ENCODE measurements around the gene HIGD1C. TPM values are rescaled to one million over a fixed set of nuclear protein-coding genes. Genes with fewer than 3 reads are reported as not detected.

Gene HIGD1C
- total and polyA plus RNA-seq, 4 donors = not detected

DNA sequence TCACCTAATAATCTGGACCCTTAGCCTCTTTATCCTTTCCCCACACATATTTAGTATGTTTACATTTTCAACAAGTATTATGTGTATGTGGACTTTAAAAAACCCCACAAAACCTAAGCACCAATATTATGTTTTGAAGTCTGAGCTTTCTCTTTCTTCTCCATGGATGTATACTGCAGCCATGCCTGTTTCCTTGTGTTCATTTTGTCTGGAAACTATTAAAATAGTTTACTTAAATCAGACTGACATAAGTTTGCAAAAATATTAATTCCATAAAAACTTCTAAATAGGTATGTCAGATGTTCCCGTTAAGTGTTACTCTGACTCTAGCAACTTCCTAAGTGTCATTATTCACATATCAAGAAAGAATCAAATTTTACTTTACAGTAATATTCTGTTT lies 2.9 kb downstream of the HIGD1C start (continued):
- TF ChIP-seq, protein P1, sequence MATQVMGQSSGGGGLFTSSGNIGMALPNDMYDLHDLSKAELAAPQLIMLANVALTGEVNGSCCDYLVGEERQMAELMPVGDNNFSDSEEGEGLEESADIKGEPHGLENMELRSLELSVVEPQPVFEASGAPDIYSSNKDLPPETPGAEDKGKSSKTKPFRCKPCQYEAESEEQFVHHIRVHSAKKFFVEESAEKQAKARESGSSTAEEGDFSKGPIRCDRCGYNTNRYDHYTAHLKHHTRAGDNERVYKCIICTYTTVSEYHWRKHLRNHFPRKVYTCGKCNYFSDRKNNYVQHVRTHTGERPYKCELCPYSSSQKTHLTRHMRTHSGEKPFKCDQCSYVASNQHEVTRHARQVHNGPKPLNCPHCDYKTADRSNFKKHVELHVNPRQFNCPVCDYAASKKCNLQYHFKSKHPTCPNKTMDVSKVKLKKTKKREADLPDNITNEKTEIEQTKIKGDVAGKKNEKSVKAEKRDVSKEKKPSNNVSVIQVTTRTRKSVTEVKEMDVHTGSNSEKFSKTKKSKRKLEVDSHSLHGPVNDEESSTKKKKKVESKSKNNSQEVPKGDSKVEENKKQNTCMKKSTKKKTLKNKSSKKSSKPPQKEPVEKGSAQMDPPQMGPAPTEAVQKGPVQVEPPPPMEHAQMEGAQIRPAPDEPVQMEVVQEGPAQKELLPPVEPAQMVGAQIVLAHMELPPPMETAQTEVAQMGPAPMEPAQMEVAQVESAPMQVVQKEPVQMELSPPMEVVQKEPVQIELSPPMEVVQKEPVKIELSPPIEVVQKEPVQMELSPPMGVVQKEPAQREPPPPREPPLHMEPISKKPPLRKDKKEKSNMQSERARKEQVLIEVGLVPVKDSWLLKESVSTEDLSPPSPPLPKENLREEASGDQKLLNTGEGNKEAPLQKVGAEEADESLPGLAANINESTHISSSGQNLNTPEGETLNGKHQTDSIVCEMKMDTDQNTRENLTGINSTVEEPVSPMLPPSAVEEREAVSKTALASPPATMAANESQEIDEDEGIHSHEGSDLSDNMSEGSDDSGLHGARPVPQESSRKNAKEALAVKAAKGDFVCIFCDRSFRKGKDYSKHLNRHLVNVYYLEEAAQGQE (IDR thresholded peaks at IDR 0.05) = no peak

DNA sequence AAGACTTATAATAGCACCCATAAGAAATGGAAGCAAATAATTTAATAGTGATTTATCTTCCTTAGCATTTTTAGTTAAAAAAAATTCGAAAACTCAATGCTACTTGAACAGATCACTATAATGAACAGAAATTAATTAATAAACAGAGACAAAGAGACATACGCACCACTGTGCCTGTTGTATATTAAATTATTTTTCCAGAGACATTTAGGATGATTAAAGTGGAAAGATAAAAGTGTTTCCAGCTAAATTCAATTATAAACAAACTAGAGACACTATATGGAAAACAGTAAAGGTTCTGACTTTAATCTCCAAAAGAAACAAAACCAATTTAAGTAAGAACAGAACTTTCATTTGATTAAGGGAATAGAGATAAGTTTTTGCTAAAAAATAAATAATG lies 3.4 kb downstream of the HIGD1C start:
- Histone ChIP-seq H3K27me3 (ENCODE audit: control insufficient read depth in 4 of 4, insufficient read depth in 4 of 4, low read length in 3 of 4) (no peaks in the 10 kb centered on the region), H3K36me3 (ENCODE audit: control insufficient read depth in 4 of 4, insufficient read depth in 3 of 4, low read depth in 1 of 4, low read length in 3 of 4) (no peaks in the 10 kb centered on the region), H3K27ac (ENCODE audit: low read depth in 1 of 2, low read length in 2 of 2) (no peak overlapping the region), H3K9ac (ENCODE audit: low read depth in 1 of 2, low read length in 2 of 2) (no peak overlapping the region), H3K4me3 (ENCODE audit: low read depth in 1 of 3, low read length in 3 of 3) (no peak overlapping the region), H3K9me3 (ENCODE audit: control insufficient read depth in 4 of 4, low read length in 3 of 4) (no peaks in the 10 kb centered on the region), H3K4me1 (ENCODE audit: control insufficient read depth in 4 of 4, insufficient read depth in 4 of 4, low read length in 3 of 4) (no peaks in the 10 kb centered on the region)
- DNase-seq (ENCODE audit: low spot score) = no peak
- TF ChIP-seq JUND (IDR thresholded peaks at IDR 0.05) (no peak), NR2F2 (IDR thresholded peaks at IDR 0.05) (no peak)
- WGBS = 52% methylated on average over 2 of the region's 2 CpGs

DNA sequence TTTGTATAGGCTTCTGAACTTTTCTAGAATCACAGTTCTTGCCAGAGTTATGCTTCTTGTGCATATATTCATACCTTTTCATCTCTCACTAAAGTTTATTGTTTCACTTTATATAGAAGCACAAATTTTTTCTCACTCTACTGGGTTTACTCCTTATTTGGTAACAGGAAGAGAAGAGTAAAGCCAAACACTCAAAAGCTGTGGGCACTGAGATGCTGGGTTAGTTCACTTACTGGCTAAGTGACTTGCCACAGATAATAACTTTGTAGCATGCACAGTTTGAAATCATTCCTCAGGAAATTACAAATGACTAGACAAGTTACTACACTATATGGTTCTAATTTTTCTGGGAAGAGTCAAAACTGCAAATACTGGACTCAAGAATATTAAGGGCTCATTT lies 7.8 kb downstream of the HIGD1C start:
- Histone ChIP-seq H3K9ac (ENCODE audit: low read depth in 1 of 2, low read length in 2 of 2) (no peak overlapping the region), H3K4me3 (ENCODE audit: low read depth in 1 of 3, low read length in 3 of 3) (no peak overlapping the region), H3K4me1 (ENCODE audit: control insufficient read depth in 4 of 4, insufficient read depth in 4 of 4, low read length in 3 of 4) (no peaks in the 10 kb centered on the region), H3K27ac (ENCODE audit: low read depth in 1 of 2, low read length in 2 of 2) (no peak overlapping the region), H3K36me3 (ENCODE audit: control insufficient read depth in 4 of 4, insufficient read depth in 3 of 4, low read depth in 1 of 4, low read length in 3 of 4) (no peaks in the 10 kb centered on the region), H3K27me3 (ENCODE audit: control insufficient read depth in 4 of 4, insufficient read depth in 4 of 4, low read length in 3 of 4) (no peaks in the 10 kb centered on the region), H3K9me3 (ENCODE audit: control insufficient read depth in 4 of 4, low read length in 3 of 4) (no peaks in the 10 kb centered on the region)
- no peak for TF ChIP-seq EGR1 (IDR thresholded peaks at IDR 0.05; ENCODE audit: low read depth in 2 of 2)
- TF ChIP-seq SP1 (IDR thresholded peaks at IDR 0.05) = no peak
- no peak for TF ChIP-seq FOXA1 (IDR thresholded peaks at IDR 0.05)
- no peak for TF ChIP-seq RXRA (IDR thresholded peaks at IDR 0.05)
- no peak for TF ChIP-seq FOXA2 (IDR thresholded peaks at IDR 0.05)
- TF ChIP-seq HNF4G (IDR thresholded peaks at IDR 0.05) = no peak
- TF ChIP-seq RAD21 (IDR thresholded peaks at IDR 0.05) = no peak
- no peak for DNase-seq (ENCODE audit: low spot score)

DNA sequence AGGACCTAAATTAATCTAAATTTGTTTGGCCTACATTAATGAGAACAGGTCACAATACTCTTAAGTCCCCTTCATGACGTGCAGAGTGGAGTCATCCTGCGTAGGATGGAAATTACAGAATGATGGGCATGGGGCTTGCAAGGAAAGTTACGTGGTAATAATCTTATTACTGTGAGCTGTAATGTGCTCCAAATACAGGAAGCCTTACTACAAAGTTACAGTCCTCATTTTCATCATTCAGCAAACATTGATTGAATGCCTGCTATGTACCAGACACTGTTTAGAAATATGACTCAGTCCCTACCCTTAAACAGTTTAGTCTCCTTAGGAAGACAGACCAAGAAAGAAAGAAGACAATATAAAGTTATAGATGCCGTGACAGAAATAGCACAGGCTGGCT lies 9.4 kb downstream of the HIGD1C start:
- TF ChIP-seq, protein P1 (IDR thresholded peaks at IDR 0.05) = no peak
- TF ChIP-seq HNF4A (conservative IDR thresholded peaks at IDR 0.05) (no peak), GABPA (IDR thresholded peaks at IDR 0.05 in 1 of 2, conservative IDR thresholded peaks at IDR 0.05 in 1 of 2) (no peak)
- H3K27ac ChIP-seq (ENCODE audit: low read depth in 1 of 2, low read length in 2 of 2) = no peak overlapping the region
- no peaks in the 10 kb centered on the region for H3K9me3 ChIP-seq (ENCODE audit: control insufficient read depth in 4 of 4, low read length in 3 of 4)
- no peaks in the 10 kb centered on the region for H3K36me3 ChIP-seq (ENCODE audit: control insufficient read depth in 4 of 4, insufficient read depth in 3 of 4, low read depth in 1 of 4, low read length in 3 of 4)
- 97% methylated on average over 4 of the region's 4 CpGs for WGBS
- no peaks in the 10 kb centered on the region for H3K4me1 ChIP-seq (ENCODE audit: control insufficient read depth in 4 of 4, insufficient read depth in 4 of 4, low read length in 3 of 4)
- no peaks in the 10 kb centered on the region for H3K27me3 ChIP-seq (ENCODE audit: control insufficient read depth in 4 of 4, insufficient read depth in 4 of 4, low read length in 3 of 4)
- H3K9ac ChIP-seq (ENCODE audit: low read depth in 1 of 2, low read length in 2 of 2) = no peak overlapping the region
- no peak for DNase-seq (ENCODE audit: low spot score)
- no peak overlapping the region for H3K4me3 ChIP-seq (ENCODE audit: low read depth in 1 of 3, low read length in 3 of 3)
